ENCODE results near the gene POU6F2.

Gene POU6F2

DNA sequence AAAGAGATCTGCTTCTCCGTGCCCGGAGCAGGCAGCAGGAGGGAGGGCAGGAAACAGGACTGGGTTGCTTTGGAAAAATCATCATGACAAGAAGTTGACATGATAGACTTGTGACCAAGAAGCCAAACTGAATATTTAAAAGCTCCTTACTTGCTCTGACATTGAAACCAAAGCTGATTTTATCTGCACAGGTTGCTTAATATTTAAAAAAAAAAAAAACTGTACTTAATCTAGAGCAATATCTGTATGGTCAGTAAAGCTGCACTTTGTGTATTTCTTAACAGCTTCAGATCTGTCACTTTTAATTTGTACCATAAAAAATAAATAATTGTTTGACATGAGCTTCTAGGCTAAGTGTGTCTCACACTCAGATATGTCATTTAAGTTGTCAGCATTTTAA lies 490.6 kb downstream of the POU6F2 start:
- in situ Hi-C loops (cut with HindIII; ENCODE audit: low sequenced_read_pairs) = loop anchor here (25.0 kb wide), 1 partner anchor 656 kb away; no protein-coding TSS in a partner anchor

GRCh38 chr7:39468808-39469374 lies 491.2 kb downstream of the POU6F2 start:
- in situ Hi-C loops (cut with HindIII; ENCODE audit: low sequenced_read_pairs) = loop anchor here (25.0 kb wide), 1 partner anchor 657 kb away; no protein-coding TSS in a partner anchor

GRCh38 chr7:39480901-39481300 lies 503.2 kb downstream of the POU6F2 start:
- in situ Hi-C loops (cut with HindIII; ENCODE audit: low sequenced_read_pairs) = no loop called here

GRCh38 chr7:39488467-39489393 lies 511.0 kb downstream of the POU6F2 start:
- in situ Hi-C loops (cut with HindIII; ENCODE audit: low sequenced_read_pairs) = no loop called here

DNA sequence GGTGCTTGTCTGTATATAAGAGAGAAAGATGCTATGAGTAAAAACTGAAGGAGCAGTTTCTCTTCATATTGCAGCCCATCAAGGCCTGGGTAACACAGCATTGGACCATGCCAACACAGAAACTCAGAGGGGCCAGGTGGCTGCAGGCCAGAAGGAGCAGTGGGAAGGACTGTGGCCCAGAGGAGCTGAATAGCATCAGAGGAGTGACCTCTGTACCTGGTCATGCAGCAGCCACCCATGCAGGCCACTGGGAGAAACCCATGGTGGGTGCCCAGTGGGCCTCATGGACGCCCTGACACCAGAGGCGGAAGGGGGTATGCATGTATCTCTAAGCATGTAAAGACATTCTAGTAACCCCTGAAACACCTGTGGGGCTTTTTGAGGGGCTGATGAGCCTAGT lies 512.6 kb downstream of the POU6F2 start:
- in situ Hi-C loops (cut with HindIII; ENCODE audit: low sequenced_read_pairs) = no loop called here

DNA sequence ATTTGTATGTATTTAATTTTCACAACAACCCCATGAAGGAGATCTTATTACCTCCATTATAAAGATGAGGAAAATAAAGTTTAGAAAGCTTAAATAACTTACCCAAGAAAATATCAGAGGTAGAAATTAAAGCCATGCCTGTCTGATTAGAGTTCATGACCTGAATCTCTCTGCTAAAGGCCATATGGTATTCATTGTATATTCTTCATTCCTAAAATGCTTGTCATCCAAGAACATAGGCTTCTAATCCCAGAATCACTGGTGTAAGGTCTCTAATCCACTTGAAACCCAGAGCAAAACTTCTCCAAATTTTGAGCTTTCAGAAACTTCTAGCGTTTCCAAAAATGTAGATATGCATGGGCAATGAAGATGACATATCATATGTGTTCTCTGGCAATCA lies 516.2 kb downstream of the POU6F2 start:
- in situ Hi-C loops (cut with HindIII; ENCODE audit: low sequenced_read_pairs) = no loop called here

- in situ Hi-C loops (cut with HindIII; ENCODE audit: low sequenced_read_pairs) = no loop called here
Measured at GRCh38 chr7:39501358-39501757, 523.6 kb downstream of the POU6F2 start.

DNA sequence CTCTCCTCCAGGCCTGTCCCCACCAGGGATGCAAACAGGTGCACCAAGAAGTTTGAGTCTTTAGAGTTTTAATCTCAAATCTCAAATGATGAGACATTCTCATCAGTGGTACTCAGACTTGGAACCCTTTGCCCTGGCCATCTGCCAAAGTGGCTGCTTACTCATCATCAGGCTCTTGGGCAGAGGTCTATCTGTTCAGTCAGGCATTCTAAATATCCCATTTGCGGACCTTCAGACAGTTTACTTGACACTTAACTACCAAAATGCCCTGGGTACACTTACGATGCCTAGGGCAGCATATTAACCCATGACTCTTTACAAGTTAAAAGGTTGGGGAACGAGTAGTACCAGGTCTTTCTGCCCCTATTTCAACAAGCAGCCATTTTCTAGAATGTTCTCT lies 527.3 kb downstream of the POU6F2 start:
- in situ Hi-C loops (cut with HindIII; ENCODE audit: low sequenced_read_pairs) = no loop called here

DNA sequence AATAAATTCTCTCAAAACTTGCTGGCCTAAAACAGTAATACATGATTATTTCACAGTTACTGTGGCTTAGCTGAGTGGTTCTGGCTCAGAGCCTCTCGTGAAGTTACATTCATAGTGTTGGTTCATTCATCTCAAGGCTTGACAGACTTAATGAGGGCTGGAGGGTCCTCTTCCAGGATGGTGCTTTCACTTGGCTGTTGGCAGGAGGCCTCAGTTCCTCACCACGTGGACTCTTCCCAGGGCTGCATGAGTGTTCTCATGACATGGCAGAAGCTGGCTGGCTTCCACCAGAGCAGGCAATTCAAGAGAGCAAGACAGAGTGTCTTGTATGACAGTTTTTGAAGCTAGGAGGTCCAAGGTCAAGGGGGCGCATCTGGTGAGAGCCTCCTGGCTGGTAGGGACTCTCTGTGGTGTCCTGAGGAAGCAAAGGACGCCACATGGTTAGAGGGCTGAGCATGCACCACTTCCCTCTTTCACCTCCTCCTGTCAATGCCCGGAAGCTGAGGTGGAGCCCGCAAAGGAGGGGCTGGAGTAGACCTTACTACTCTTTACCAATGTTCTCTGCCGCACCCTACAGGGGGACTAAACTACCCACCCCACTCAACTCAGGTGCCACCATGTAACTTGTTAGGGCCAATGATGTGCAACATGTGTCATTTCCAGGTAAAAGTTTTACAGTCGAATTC lies 530.3 kb downstream of the POU6F2 start:
- in situ Hi-C loops (cut with HindIII; ENCODE audit: low sequenced_read_pairs) = no loop called here

DNA sequence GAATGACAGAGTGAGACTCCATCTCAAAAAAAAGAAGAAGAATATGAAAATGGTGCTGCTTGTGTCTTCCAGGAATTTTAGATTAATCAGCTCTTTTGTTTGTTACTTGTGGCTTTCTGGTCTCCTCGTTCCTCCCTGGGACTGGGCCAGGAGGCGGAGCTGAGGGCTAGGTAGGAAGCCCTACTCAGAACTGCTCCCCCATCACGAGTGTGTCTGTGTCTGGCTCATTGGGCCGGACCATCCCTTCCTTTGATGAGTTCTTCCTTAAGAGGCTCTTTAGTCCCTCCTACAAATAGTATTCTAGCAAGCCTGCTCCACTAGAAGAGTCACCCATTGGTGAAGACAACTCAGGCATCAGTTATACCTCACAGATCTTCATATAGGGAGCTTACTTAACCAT lies 531.7 kb downstream of the POU6F2 start:
- in situ Hi-C loops (cut with HindIII; ENCODE audit: low sequenced_read_pairs) = no loop called here

GRCh38 chr7:39509912-39510311 lies 532.2 kb downstream of the POU6F2 start:
- in situ Hi-C loops (cut with HindIII; ENCODE audit: low sequenced_read_pairs) = no loop called here

- in situ Hi-C loops (cut with HindIII; ENCODE audit: low sequenced_read_pairs) = no loop called here
Measured at GRCh38 chr7:39510864-39511354, 533.2 kb downstream of the POU6F2 start.

DNA sequence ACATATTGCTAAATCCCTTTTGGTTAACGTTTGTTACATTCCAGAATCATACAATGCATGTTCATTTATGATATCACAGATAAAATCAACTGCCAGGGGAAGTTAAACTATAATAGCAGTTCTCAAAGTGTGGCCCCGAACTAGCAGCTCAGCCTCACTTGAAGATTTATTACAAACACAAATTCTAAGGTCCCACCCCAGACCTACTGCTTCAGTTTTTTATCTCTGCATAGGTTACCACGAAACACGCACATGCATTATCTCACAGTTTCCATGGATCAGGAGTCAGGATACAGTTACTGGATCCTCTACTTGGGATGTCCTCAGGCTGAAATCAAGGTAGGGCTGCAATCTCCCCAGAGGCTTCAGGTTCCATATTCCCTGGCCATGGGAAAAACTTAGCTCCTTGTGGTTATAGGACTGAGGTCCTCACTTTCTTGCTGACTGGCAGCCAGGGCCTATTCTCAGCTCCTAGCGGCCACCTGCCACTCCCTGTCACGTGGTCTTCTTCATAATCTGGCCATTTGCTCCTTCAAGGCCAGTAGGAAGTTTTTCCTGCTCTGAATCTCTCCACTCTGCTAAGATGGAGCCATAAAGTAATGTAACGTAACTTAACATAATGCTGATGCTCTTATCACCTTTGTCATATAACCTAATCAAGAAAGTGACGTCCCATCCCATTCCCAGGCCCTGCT lies 538.0 kb downstream of the POU6F2 start:
- in situ Hi-C loops (cut with HindIII; ENCODE audit: low sequenced_read_pairs) = no loop called here

DNA sequence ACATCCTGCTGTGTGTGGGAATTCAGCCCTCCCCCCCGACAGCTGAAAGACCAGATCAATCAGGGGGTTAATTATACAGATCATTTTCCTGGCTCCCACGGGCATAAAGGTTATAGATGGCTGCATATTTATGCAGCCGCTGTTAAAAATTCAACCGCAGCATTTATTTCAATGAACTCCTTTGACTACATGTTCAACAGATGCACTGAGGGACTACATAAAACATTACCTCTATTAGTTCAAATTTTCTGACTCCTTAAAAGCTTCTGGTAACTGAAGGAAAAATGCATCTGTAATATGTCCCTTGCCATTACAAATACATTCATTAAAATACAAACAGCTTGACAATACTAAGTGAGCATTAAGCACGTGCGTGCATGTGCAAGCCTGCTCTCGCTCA lies 538.8 kb downstream of the POU6F2 start:
- in situ Hi-C loops (cut with HindIII; ENCODE audit: low sequenced_read_pairs) = no loop called here

GRCh38 chr7:39517240-39517639 lies 539.5 kb downstream of the POU6F2 start:
- in situ Hi-C loops (cut with HindIII; ENCODE audit: low sequenced_read_pairs) = no loop called here
